Fibroblast of villous mesenchyme (primary cell): ENCODE data around the gene MAGI2. TPM values are rescaled to one million over a fixed set of nuclear protein-coding genes. Genes with fewer than 3 reads are reported as not detected.

Experiments
- DNase-seq: peaks from one replicate; pipeline ENCODE4 v3.0.0-alpha.2; 2010; ENCODE audit warnings: low read depth
- H3K4me3 ChIP-seq: 2 replicates; pipeline ENCODE4 v1.5.1; 2011; ENCODE audit warnings: low read depth, mild to moderate bottlenecking, low read length
- CTCF ChIP-seq: IDR thresholded peaks from 2 replicates; pipeline ENCODE4 v1.5.1; 2012; ENCODE audit warnings: low read depth, mild to moderate bottlenecking, low read length; ENCODE audit not compliant: insufficient read depth
- total RNA-seq: library from RNA; depleted of rRNA; stranded (reverse); fragments of >200 nt; gene quantifications from 2 replicates; pipeline ENCODE4 v1.2.3, GENCODE V29; 2012

MAGI2 gene
- total RNA-seq, 1 donor, result 24.6 TPM

- H3K4me3 ChIP-seq, result no peak overlapping the region
- DNase-seq, result no peak
- no peak for TF ChIP-seq CTCF
Measured at GRCh38 chr7:78212476-78213060, 1240.9 kb downstream of the MAGI2 start.

- DNase-seq, result no peak
- TF ChIP-seq CTCF, result no peak
- no peak overlapping the region for H3K4me3 ChIP-seq
Measured at GRCh38 chr7:78207269-78207668, 1246.2 kb downstream of the MAGI2 start.

GRCh38 chr7:78206769-78207168 is 1246.7 kb downstream of the MAGI2 start:
- DNase-seq, result no peak
- H3K4me3 ChIP-seq, result no peak overlapping the region
- TF ChIP-seq CTCF, result no peak

GRCh38 chr7:78203042-78203720 is 1250.3 kb downstream of the MAGI2 start:
- no peak overlapping the region for H3K4me3 ChIP-seq
- no peak for TF ChIP-seq CTCF
- DNase-seq, result peak; percentile 7

GRCh38 chr7:78198756-78199155 is 1254.7 kb downstream of the MAGI2 start:
- DNase-seq, result no peak
- H3K4me3 ChIP-seq, result no peak overlapping the region
- TF ChIP-seq CTCF, result no peak

GRCh38 chr7:78197447-78197846 is 1256.0 kb downstream of the MAGI2 start:
- H3K4me3 ChIP-seq, result no peak overlapping the region
- TF ChIP-seq CTCF, result no peak
- DNase-seq, result peak; percentile 48
